IPS-NIHi7 (cell line): ENCODE data around the gene SSH2.
"Not testable (repeated sequence)": the region's sequence is repeated elsewhere in the genome, so short reads cannot be mapped to it uniquely, and the experiment has no call there.

Source experiments
- DNase-seq: peaks from one replicate; pipeline ENCODE4 v3.0.0; 2012; ENCODE audit warnings: mixed read lengths; ENCODE audit errors: extremely low spot score

Gene SSH2

DNA sequence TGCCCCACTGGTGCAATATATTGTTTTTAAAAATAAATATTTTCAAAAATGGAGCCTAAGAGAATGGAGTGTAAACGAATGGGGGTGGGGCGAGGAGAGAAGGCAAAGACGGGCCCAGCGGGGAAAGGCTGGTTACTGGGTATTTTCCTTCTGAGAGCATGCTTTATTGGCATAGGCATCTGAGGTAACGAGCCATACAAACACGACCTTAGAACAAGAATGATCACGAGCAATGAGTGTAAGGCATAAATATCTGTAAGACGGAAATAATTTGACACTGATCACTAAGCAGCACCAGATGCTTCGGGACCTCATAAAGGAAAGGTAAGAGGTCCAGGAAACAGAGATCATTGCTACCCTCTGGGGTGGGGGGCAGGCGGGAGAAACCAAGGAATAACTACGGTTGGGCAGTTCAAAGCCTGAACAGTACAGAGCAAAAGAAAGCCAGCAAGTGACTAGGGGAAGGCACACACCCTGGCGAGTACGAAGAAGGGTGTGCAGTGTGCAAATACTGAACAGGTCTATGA lies 959 bp downstream of the SSH2 start:
- peak; percentile 29 for DNase-seq

DNA sequence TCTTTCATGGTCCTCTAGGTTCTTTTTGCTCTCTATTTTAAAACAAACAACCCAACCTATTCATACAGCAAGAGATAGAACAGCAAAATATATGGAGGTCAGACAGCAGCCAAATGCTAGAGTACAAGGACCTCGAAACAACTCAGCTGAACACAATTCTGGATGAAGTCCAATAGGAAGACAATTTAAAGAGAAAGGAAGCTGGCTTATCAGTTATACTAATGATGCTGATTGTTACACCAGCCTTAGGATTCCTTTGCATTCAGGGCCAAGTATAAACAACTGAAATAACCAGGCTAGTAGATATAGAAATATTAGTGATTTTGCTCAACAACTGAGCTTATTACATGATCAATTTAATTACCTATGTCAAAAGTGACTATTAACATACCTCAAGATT lies 2.5 kb downstream of the SSH2 start:
- DNase-seq, result no peak

DNA sequence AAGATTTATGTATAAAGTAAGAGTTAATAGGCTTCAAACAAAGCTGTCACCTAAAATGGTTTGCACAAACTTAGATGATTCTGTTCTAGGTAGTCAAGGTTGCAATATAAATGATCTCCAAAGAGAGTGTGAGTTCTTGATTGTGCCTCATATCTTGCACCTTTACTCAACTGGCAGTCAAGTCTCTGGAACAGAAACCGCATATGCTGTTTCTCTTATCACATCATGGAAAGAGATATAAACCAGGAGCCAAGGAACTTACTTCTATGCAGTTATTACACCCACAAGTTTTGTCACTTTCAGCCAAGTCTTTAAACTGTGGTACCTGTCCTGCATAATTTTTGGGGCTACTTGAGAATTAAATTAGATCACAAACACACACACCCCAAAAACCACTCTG lies 5.2 kb downstream of the SSH2 start:
- no peak for DNase-seq

DNA sequence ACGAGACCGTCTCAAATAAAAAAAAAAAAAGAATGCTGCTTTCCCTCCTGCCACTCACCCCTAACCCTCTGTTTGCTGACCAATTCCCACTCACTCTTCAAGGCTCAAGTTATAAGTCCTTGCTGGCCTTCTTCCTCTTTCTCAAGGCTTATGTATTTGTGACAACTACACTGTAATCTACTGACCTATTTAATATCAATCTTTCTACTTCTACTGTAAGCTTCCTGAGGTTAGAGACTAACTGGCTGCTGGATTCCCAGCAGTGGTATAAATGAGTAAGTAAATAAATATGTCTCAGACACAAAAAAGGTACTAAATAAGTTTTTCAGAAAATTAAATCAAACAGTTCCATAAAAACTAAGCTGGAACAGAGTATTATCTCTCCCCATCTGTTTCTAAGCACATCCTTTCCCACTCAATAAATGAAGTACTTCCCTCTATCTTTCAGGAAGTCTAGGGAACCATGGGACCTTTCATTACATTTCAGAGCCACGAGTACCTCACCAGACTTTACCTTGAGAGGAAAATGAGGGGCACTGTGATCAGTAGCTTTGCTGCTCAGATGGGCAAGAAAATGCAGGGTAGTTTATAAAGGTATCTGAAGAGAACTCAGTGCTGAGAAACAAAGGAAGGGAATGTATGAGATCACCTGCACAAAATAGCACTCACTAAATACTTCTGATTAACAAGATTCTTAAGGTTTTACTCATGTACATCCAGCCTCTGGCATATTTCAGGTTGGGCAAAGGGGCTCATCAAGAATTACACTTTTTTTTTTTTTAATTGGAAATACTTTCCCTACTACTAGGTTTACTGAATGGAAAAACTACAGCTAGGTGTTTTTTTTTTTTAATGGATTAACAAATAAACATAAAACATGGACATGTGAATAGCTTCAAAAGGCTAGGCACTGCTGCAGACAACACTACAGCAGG lies 10.8 kb downstream of the SSH2 start:
- no peak for DNase-seq

DNA sequence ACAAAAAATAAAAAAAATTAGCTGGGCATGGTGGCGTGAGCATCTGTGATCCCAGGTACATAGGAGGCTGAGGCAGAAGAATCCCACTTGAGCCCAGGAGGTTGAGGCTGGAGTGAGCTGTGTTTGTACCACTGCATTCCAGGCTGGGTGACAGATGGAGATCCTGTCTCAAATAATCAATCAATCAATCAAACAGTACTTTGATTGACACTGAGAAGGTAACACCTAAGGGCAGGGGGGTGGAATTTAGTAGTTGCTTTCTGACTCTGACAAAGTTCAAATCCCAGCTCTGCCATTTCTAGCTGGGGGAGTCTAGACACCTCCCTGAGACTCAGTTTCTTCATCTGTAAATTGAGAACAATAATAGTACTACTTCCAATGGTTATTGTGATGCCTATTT lies 12.0 kb downstream of the SSH2 start:
- DNase-seq, result no peak

DNA sequence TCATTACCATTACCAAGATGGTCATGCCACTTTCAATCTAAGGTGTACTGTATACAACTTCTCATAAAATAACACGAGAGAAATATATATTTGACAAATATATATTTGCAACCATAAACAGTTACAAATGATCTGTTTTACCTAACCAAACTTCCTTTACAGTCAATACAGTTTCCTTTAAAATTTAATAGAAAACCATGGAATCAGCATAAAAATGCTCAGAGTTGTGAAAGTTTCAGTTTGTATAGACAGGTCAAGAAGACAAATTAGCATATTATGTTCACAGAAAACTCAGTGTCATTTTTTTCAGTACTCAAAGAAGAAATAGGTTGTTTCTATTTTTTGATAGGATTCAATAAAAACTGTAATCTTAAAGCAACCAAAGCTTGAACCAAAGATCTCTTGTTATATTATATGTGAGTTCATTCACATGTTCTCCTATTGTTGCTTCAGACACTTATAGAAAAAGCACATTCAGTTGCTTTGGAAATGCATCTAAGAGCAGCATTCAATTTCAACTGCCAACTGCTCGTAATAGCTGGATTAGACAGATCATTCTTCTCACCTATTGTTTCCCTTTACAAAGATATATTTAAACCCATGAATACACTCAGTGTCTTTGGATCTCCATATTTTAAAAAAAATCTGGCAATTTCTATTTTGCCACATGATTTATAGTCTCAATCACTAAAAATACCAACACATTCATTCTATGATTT lies 15.1 kb downstream of the SSH2 start:
- no peak for DNase-seq

DNA sequence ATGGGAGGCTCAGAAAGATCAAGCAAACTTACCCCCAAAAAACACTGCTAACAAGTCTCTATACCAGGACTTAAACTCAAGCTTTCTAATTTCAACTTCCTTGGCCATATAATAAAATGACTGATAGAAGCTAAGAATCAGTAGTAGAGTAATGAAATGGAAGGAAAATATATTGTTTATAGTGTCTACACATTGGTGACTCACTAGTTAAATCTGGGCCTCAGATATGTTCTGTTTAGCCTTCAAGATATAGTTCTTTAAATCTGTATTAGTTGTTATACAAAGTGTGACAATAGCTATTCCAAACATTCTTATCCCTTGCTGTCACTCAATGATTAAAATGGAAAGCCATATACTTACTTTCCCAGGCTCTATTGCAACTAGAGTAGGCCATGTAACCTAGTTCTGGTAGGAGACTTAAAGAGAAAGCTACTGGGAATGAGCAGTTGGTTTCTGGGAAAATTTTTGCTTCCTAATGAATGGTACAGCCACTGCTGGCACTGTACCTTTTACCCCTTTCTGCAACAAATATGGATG lies 18.3 kb downstream of the SSH2 start:
- no peak for DNase-seq

DNA sequence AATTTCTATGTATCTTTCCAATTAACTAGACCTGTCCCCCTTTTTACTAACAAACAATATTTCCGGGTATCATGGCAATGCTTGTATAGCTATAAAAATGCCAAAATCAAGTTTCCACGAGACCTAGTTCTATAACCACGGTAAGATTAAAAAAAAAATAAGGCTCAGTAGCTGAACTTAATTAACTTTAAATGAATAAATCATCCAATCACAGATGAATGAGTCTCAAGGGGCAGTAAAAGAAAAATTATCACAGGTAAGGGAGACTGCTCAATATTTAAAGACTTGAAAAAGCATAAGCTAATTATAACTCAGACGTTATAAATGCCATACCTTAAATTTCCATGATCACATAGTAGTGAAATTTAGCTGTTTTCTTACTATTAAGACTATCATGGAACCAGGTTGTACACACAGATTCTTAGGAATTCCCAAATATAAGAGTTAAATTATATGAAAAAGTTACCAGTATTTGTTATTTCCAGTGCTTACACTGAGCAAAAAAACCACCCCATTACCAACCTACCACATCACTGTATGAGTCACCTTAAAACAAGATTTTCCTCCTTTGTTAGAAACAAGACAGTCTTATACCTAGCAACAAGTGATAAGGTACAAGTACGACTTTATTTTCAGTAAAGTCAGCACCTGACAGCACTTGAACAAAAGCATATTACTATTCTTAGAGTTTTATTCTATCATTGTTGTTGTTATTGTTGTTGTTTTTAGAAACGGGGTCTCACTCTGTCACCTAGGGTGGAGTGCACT lies 20.6 kb downstream of the SSH2 start:
- no peak for DNase-seq

- DNase-seq, result no peak
These were observed 23.1 kb downstream of the SSH2 start for GRCh38 chr17:29906969-29907368.

DNA sequence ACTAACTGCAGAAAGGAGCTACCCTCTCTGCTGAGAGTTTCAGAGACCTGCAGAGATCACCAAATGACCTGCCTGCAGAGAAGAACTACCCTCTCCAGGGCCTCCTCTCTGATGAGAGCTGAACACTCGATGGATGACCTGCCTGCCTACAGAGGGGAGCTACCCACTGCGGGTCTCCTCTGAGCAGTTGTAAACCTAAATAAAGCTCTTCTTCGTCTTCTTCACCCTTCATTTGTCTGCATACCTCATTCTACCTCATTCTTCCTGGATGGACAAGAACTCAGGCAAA lies 24.2 kb downstream of the SSH2 start:
- no peak for DNase-seq

- DNase-seq, result no peak
These were observed 24.7 kb downstream of the SSH2 start for GRCh38 chr17:29905086-29905878.

DNA sequence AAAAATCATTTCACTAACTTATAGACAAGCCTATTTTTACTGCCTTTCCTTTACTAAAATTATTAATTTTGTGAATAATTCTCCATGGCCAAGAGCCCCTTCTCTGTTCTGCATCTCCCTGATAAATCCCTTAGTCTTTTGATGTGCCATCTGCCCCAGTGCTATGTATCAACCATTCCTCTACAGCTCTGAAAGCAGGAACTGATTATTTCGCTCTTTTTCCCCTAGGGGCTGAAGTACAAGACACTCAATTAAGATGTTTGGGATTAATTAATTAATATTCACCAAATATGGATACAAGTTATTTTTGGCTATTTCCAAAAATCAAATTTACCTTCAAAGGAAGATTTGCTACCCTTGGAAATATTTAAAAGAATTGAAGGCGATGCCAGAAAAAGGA lies 26.6 kb downstream of the SSH2 start:
- DNase-seq, result no peak

- not testable (repeated sequence) for DNase-seq
These were observed 32.9 kb downstream of the SSH2 start for GRCh38 chr17:29897136-29897535.

GRCh38 chr17:29892201-29892600 lies 37.8 kb downstream of the SSH2 start:
- no peak for DNase-seq

DNA sequence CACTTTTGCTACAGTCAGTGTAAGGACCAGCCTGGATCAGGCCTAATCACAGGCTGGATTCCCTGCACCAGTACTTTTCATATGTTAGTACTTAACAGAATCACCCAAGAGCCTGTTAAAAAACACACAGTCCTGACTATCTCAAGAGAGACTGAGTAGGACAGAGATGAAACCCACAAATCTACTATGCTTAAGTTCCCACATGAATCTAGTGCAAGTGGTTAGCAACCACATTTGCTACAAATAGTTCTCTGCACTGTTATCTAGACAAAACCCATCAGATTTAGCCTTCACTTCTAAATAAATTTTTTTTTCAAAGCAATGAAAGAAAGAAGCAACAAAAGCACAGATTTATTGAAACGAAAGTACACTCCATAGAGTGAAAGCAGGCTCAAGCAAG lies 38.9 kb downstream of the SSH2 start:
- no peak for DNase-seq

GRCh38 chr17:29885031-29885640 lies 44.9 kb downstream of the SSH2 start:
- no peak for DNase-seq

DNA sequence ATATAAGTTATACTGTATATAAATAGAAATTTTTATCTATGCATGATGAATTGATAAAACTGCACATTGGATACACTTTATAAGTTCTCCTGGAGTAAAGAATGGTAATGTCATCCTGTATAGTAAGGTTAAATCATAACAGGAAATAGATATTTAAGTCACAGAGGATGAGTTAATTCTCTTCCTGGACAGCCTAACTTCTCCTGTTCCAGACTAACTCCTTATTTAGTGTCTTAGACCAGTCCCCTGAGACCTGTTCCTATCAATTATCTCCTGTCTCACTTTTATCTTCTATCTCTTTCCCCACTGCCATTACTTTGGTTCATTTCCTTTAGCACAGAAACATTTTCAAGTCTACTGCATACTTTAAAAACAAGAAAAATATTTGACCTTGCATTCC lies 46.5 kb downstream of the SSH2 start:
- DNase-seq, result no peak

DNA sequence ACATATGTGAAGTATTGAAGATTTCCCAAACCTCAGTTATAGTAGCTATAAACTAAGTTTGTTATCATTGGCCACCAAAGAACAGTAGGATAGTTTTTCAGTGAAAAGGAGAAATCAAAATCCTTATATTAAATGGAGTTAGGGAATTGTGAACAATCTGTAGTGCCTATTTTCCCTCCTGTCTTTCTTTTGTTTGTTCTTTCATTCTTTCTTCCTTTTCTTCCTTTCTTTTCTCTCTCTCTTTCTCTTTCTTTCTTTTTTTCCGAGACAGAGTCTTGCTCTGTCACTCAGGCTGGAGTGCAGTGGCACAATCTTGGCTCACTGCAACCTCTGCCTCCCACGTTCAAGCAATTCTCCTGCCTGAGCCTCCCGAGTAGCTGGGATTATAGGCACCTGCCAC lies 48.8 kb downstream of the SSH2 start:
- no peak for DNase-seq

DNA sequence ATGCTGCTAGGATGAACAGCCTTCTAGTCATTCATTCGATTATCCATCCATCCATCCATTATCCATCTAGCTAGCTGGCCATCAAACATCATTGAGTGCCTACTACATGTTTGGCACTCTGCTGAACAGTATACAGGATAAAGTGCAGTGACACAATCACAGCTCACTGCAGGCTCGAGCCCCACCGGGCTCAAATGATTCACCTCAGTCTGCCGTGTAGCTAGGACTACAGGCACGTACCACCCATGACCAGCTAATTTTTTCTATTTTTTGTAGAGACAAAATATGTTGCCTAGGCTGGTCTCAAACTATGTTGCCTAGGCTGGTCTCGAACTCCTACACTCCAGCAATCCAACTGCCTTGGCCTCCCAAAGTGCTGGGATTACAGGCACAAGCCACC lies 50.0 kb downstream of the SSH2 start:
- no peak for DNase-seq

DNA sequence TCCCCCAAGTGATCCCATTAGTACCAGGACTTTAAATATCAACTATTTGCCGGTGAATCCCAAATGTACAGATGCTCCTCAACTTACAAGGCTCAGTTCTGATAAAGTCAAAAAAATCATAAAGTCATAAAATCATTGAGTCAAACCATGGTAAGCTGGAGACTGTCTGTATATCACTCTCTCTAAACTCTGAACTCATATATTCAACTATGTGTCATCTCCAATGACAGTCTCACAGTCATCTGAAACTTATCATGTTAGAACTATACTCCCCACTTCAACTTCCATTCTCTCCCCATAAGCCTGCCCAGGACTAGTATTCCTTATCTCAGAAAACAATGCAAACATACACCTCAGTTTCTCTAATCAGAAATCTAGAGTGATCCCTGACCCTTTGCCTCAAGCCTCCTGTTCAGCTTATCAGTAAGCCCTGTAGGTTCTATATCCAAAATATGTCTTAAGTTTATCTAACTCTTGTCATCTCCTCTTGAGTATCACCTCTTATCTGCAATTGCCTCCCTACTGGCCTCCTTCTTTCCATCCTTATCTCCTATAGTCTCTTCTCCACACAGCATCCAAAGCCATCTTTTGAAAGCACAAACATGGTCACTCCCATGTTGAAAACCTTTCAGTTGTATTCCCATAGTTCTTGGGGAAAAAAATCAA lies 55.0 kb downstream of the SSH2 start:
- no peak for DNase-seq
